Measurements from ENCODE around the gene RBMX. TPM values are rescaled to one million over a fixed set of nuclear protein-coding genes. Genes with fewer than 3 reads are reported as not detected.

The RBMX gene
- total RNA-seq, 1 experiment from 2014 or later = 379 TPM

DNA sequence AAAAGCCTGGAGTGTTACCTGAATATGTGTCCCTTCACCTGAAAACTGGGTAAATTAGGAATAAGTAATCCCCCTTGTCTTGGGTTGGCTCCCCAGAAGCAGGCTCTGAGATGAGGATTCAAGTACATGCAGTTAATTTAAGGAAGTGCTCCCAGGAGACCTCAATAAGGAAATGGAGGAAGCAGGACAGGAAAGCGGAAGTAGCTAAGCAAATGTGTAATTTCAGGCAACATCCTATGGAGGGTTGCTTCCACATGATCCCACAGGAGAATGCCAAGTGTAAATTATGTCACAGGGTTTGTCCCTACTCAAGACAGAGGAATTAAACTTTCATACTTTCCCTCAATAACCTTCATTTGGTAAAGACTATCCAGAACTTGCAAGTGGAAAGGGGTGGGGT lies 51.7 kb downstream of the RBMX start (continued):
- TF ChIP-seq, protein P1, sequence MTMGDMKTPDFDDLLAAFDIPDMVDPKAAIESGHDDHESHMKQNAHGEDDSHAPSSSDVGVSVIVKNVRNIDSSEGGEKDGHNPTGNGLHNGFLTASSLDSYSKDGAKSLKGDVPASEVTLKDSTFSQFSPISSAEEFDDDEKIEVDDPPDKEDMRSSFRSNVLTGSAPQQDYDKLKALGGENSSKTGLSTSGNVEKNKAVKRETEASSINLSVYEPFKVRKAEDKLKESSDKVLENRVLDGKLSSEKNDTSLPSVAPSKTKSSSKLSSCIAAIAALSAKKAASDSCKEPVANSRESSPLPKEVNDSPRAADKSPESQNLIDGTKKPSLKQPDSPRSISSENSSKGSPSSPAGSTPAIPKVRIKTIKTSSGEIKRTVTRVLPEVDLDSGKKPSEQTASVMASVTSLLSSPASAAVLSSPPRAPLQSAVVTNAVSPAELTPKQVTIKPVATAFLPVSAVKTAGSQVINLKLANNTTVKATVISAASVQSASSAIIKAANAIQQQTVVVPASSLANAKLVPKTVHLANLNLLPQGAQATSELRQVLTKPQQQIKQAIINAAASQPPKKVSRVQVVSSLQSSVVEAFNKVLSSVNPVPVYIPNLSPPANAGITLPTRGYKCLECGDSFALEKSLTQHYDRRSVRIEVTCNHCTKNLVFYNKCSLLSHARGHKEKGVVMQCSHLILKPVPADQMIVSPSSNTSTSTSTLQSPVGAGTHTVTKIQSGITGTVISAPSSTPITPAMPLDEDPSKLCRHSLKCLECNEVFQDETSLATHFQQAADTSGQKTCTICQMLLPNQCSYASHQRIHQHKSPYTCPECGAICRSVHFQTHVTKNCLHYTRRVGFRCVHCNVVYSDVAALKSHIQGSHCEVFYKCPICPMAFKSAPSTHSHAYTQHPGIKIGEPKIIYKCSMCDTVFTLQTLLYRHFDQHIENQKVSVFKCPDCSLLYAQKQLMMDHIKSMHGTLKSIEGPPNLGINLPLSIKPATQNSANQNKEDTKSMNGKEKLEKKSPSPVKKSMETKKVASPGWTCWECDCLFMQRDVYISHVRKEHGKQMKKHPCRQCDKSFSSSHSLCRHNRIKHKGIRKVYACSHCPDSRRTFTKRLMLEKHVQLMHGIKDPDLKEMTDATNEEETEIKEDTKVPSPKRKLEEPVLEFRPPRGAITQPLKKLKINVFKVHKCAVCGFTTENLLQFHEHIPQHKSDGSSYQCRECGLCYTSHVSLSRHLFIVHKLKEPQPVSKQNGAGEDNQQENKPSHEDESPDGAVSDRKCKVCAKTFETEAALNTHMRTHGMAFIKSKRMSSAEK (CRISPR knock-in tag; IDR thresholded peaks at IDR 0.05; ENCODE audit: borderline replicate concordance) = no peak
- TF ChIP-seq NR1H2 (CRISPR knock-in tag; IDR thresholded peaks at IDR 0.05) = no peak

DNA sequence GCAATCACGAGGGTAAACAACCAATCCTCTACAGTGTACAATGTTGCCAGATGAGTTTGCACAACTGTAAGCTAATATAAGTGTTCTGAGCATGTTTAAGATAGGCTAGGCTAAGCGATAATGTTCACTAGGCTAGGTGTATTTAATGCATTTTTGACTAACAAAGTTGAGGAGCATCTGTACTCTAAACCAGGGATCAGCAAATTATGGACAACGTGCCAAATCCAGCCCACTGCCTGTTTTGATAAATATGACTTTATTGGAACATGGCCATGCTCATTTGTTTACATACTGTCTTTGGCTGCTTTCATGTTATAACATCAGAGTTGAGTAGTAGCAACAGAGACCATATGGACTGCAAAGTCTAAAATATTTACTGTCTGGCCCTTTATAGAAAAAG lies 53.5 kb downstream of the RBMX start:
- DNase-seq (ENCODE audit: low spot score) = no peak
- Mint-ChIP-seq H3K27me3 (ENCODE audit: low read depth) (no peaks in the 10 kb centered on the region), H3K4me3 (no peak overlapping the region), H3K36me3 (no peaks in the 10 kb centered on the region; the same call in none of the 2 replicates), H3K4me1 (0 out of 2 replicates have a peak, but pooled peaks cover 2% of the 10 kb centered on the region), H3K9me3 (0 out of 2 replicates have a peak, but pooled peaks cover 6% of the 10 kb centered on the region), H3K27ac (no peak overlapping the region)
- ChIA-PET POLR2A (no interaction called here), CTCF (no interaction called here)
- no peak for ATAC-seq
- TF ChIP-seq, protein P1 (CRISPR knock-in tag; IDR thresholded peaks at IDR 0.05; ENCODE audit: borderline replicate concordance) = no peak
- TF ChIP-seq TEAD1 (CRISPR knock-in tag; IDR thresholded peaks at IDR 0.05) (no peak), ZNF396 (CRISPR knock-in tag; IDR thresholded peaks at IDR 0.05; ENCODE audit: borderline replicate concordance) (no peak), NFE2L1 (CRISPR knock-in tag; IDR thresholded peaks at IDR 0.05) (no peak)
- TF ChIP-seq, protein P2, sequence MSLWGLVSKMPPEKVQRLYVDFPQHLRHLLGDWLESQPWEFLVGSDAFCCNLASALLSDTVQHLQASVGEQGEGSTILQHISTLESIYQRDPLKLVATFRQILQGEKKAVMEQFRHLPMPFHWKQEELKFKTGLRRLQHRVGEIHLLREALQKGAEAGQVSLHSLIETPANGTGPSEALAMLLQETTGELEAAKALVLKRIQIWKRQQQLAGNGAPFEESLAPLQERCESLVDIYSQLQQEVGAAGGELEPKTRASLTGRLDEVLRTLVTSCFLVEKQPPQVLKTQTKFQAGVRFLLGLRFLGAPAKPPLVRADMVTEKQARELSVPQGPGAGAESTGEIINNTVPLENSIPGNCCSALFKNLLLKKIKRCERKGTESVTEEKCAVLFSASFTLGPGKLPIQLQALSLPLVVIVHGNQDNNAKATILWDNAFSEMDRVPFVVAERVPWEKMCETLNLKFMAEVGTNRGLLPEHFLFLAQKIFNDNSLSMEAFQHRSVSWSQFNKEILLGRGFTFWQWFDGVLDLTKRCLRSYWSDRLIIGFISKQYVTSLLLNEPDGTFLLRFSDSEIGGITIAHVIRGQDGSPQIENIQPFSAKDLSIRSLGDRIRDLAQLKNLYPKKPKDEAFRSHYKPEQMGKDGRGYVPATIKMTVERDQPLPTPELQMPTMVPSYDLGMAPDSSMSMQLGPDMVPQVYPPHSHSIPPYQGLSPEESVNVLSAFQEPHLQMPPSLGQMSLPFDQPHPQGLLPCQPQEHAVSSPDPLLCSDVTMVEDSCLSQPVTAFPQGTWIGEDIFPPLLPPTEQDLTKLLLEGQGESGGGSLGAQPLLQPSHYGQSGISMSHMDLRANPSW (CRISPR knock-in tag; conservative IDR thresholded peaks at IDR 0.05; ENCODE audit: low read depth) = no peak
- TF ChIP-seq, protein P3, sequence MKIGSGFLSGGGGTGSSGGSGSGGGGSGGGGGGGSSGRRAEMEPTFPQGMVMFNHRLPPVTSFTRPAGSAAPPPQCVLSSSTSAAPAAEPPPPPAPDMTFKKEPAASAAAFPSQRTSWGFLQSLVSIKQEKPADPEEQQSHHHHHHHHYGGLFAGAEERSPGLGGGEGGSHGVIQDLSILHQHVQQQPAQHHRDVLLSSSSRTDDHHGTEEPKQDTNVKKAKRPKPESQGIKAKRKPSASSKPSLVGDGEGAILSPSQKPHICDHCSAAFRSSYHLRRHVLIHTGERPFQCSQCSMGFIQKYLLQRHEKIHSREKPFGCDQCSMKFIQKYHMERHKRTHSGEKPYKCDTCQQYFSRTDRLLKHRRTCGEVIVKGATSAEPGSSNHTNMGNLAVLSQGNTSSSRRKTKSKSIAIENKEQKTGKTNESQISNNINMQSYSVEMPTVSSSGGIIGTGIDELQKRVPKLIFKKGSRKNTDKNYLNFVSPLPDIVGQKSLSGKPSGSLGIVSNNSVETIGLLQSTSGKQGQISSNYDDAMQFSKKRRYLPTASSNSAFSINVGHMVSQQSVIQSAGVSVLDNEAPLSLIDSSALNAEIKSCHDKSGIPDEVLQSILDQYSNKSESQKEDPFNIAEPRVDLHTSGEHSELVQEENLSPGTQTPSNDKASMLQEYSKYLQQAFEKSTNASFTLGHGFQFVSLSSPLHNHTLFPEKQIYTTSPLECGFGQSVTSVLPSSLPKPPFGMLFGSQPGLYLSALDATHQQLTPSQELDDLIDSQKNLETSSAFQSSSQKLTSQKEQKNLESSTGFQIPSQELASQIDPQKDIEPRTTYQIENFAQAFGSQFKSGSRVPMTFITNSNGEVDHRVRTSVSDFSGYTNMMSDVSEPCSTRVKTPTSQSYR (CRISPR knock-in tag; IDR thresholded peaks at IDR 0.05) = no peak

DNA sequence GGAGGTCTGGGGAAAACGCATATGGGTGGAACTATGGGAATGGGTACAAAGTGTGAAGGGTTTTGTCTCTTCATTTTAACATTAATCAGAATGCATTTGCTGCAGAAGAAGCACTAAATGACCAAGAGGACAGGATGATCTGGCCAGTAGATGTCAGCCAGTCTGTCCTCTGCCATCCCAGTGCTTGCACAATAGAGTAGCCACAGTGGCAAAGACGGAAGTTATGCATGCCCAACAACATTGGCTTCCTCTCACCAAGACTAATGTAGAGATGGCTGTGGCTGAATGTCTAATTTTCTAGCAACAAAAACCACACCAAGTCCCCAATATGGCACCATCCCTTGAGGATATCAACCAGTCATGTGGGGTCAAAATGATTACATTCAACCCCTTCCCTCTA lies 54.8 kb downstream of the RBMX start:
- 0 out of 2 replicates have a peak, but pooled peaks cover 2% of the 10 kb centered on the region for H3K4me1 Mint-ChIP-seq
- H3K27me3 Mint-ChIP-seq (ENCODE audit: low read depth) = no peaks in the 10 kb centered on the region
- DNase-seq (ENCODE audit: low spot score) = no peak
- ChIA-PET CTCF (no interaction called here), POLR2A (no interaction called here)
- H3K4me3 Mint-ChIP-seq = no peak overlapping the region
- H3K36me3 Mint-ChIP-seq = no peaks in the 10 kb centered on the region; the same call in none of the 2 replicates
- H3K27ac Mint-ChIP-seq = no peak overlapping the region
- no peak for ATAC-seq
- no peak for TF ChIP-seq ATF1 (CRISPR knock-in tag; IDR thresholded peaks at IDR 0.05)
- no peak for TF ChIP-seq SOX15 (CRISPR knock-in tag; IDR thresholded peaks at IDR 0.05)
- 0 out of 2 replicates have a peak, but pooled peaks cover 6% of the 10 kb centered on the region for H3K9me3 Mint-ChIP-seq

Other genes with a start within 250 kb of the RBMX start
- 0.11 TPM in 1 of 3 replicates, not detected in the others for gene CD40LG, start 232.6 kb downstream of the RBMX start, total RNA-seq (2021)
- gene ARHGEF6, start 99.8 kb downstream of the RBMX start, total RNA-seq (2021) = 5.1 to 5.6 TPM (median 5.2 TPM) in 3 replicates
- 0.16 TPM in 1 of 3 replicates, not detected in the others for gene GPR101, start 153.3 kb upstream of the RBMX start, total RNA-seq (2021)